GM18526 (cell line): Measurements from ENCODE around the gene HLA-DRB5.

Source experiments
- POLR2A ChIP-seq: IDR thresholded peaks from 3 replicates; pipeline ENCODE4 v1.6.1; 2011; ENCODE audit not compliant: insufficient read length; ENCODE audit errors: extremely low read depth

HLA-DRB5 gene

GRCh38 chr6:32529697-32530430 lies at the start of gene HLA-DRB5:
Gene HLA-DRB5 (minus strand): TSS chr6:32530287. CDS start chr6:32530224, 63 bp downstream.
- peak; percentile 56 for TF ChIP-seq POLR2A

GRCh38 chr6:32578962-32579361 lies 48.9 kb upstream of the HLA-DRB5 start:
- TF ChIP-seq POLR2A = no peak

- no peak for TF ChIP-seq POLR2A
Observed at GRCh38 chr6:32576250-32576649, 46.2 kb upstream of the HLA-DRB5 start.

- TF ChIP-seq POLR2A = no peak
Observed at GRCh38 chr6:32570363-32570905, 40.3 kb upstream of the HLA-DRB5 start.

GRCh38 chr6:32568561-32568960 lies 38.5 kb upstream of the HLA-DRB5 start:
- TF ChIP-seq POLR2A = no peak

GRCh38 chr6:32566957-32567356 lies 36.9 kb upstream of the HLA-DRB5 start:
- TF ChIP-seq POLR2A = no peak

GRCh38 chr6:32565511-32565910 lies 35.4 kb upstream of the HLA-DRB5 start:
- no peak for TF ChIP-seq POLR2A

- TF ChIP-seq POLR2A = no peak
Observed at GRCh38 chr6:32562940-32563339, 32.9 kb upstream of the HLA-DRB5 start.

- TF ChIP-seq POLR2A = no peak
Observed at GRCh38 chr6:32559747-32560146, 29.7 kb upstream of the HLA-DRB5 start.

GRCh38 chr6:32558426-32559057 lies 28.5 kb upstream of the HLA-DRB5 start:
- TF ChIP-seq POLR2A = no peak

GRCh38 chr6:32554116-32554965 lies 24.3 kb upstream of the HLA-DRB5 start:
- TF ChIP-seq POLR2A = no peak

- TF ChIP-seq POLR2A = no peak
Observed at GRCh38 chr6:32553037-32553742, 23.1 kb upstream of the HLA-DRB5 start.

- TF ChIP-seq POLR2A = no peak
Observed at GRCh38 chr6:32551410-32551809, 21.3 kb upstream of the HLA-DRB5 start.

- TF ChIP-seq POLR2A = no peak
Observed at GRCh38 chr6:32539839-32540238, 9.8 kb upstream of the HLA-DRB5 start.
